Left kidney (tissue), 2 donors: ENCODE data around the gene OVOL3. TPM values are rescaled to one million over a fixed set of nuclear protein-coding genes. Genes with fewer than 3 reads are reported as not detected.
A peak's percentile ranks its signal among the peaks of the same experiment; 100 is the strongest.
"Not testable (repeated sequence)": the region's sequence is repeated elsewhere in the genome, so short reads cannot be mapped to it uniquely, and the experiment has no call there.

Experiments
- DNase-seq: peaks from one replicate; pipeline ENCODE4 v3.0.0-alpha.2; 2013
- polyA plus RNA-seq: library from polyadenylated mRNA; unstranded; fragments of 120-200 nt; gene quantifications from one replicate; pipeline ENCODE4 v1.2.1, GENCODE V29; 2013; ENCODE audit not compliant: insufficient read length

Gene OVOL3
- polyA plus RNA-seq, 1 donor: not detected

DNA sequence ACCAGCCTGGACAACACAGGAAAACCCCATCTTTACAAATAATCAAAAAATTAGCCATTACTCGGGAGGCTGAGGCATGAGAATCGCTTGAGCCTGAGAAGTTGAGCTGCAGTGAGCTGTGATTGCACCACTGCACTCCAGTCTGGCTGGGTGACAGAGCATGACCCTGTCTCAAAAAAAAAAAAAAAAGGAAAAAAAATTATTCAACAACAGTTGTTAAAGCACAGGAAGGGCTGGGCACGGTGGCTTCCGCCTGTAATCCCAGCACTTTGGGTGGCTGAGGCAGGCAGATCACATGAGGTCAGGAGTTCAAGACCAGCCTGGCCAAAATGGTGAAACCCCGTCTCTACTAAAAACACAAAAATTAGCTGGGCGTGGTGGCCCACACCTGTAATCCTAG, 20.3 kb downstream of the OVOL3 start:
- DNase-seq: not testable (repeated sequence)

DNA sequence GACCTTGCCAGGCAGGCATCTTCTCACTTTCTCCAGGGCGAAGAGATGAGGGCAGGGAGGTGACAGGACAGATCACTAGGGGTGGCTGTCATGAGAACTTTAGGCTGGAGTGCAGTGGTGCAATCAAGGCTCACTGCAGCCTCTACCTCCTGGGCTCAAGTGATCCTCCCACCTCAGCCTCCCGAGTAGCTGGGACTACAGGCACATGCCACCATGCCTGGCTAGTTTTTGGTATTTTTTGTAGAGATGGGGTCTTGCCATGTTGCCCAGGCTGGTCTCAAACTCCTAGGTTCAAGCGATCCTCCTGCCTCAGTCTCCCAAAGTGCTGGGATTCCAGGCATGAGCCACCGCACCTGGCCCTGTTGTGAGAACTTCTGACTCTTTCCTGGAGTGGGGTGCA, 23.9 kb downstream of the OVOL3 start:
- DNase-seq: not testable (repeated sequence)

DNA sequence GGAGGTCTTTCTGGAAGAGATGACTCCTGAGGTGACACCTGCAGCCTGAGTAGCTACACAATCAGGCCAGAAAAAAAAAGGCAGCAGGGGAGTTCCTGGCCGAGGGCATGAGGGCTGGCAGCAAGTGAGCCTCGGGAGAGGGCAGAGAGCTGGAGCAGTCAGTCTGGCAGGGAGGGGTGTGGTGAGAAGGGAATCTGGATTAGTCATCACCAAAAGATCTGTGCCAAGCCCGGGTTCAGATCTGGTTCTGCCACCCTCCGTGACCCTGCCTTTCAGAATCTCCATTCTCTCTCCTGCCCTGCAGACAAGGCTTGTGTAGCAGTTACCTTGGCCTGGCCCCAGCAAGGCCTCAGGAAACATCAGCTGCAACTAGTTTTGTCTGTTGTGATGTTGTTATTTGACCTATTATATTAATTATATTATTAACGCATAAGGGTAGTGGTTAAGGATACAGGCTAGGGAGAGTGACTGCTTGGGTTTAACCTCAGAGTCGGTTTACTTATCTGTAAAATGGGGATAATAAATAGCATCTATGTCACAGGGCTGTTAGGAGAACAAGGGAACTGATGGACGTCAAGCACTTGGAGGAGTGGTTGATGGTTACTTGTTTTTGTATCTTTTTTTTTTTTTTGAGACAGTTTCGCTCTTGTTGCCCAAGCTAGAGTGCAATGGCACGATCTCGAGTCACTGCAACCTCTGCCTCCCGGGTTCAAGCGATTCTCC, 26.2 kb downstream of the OVOL3 start:
- DNase-seq: no peak

DNA sequence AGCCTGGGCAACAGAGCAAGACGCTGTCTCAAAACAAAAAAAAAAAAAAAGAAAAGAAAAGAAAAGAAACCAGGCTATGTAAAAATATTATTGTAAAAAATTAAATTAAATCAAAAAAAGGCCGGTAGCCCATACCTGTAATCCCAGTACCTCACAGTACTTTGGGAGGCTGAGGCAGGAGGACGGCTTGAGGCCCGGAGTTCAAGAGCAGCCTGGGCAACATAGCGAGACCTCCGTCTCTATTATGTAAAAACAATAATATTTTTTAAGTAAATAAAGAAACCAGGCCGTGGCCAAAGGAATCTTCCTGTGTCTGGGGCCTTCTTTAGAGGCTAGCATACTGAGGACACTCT, 28.2 kb downstream of the OVOL3 start:
- DNase-seq: no peak

DNA sequence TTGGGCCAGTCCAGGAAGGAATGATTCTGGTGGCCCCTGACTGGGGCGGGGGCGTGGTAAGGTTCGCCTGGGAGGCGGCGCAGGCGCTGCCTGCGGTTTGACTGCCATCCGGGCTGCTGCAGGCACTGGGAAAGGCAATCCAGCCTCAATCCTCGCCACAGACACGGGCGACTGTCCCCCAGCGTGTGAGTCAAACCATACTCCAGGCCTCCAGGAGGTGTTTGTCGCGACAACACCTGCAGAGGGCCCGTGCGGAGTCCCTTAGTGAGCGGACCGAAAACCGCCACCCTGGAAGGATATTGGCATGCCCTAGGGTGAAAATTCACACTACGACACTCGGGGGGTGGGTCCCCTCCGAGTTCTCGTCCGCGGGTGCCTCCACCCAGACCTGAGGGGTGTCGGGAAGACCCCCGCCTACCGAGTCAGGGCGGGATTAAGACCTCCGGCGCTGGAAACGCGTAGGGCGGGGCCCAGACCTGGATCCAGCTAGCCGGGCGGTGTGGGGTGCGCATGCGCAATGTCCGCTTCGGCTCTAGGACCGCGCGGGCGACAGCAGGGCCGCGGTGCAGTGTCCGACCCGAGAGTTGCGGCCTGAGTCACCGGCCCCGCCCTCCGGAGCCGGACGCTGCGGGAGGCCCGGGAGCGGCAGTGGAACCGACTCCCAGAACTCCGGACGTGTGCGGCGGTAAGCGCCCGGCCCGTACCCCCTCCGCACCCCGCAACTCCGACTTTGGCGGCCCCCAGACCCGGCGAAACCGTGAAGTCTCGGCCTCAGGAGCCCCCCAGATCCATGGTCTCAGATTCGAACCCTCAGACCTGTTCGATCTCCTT, 28.7 kb downstream of the OVOL3 start, which contains the start of gene CAPNS1:
TSS of gene CAPNS1 (plus strand) at position 594 of the 831 bp plus-strand sequence. CDS start 946 bp downstream, outside the sequence.
- DNase-seq: peak; percentile 98

DNA sequence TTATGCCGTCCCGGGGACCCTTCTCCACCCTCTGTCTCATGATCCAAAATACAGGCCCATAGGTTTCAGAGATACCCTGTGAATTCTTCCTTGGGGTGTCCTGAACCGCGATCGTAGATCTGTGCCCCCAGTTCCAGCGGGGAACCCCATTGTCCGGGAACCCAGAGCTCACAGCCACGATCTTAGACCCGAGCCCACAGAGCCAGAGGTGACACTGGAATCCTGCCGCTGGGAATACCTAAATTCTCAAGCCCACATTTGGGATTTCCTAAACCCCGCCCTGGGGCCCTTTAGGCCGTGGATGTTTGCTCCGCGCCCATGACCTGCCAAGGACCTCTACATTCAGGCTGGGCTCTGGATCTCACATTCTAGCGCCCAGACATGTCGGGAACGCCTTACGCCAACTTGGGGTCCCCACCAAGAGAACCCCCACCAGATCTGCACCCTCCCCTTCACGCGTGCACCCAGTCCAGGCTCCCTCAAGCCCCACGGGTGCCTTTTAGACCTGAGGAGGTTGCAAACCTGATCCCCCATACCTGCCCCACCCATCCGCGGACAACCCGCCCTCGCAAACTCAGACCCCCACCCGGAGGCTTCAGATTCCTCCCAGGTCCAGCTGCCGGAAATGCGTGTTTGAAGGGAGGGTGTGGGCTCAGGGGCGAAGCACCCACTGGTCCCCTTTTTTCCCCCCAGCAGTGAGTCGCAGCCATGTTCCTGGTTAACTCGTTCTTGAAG, 29.5 kb downstream of the OVOL3 start:
- DNase-seq: peak; percentile 36

DNA sequence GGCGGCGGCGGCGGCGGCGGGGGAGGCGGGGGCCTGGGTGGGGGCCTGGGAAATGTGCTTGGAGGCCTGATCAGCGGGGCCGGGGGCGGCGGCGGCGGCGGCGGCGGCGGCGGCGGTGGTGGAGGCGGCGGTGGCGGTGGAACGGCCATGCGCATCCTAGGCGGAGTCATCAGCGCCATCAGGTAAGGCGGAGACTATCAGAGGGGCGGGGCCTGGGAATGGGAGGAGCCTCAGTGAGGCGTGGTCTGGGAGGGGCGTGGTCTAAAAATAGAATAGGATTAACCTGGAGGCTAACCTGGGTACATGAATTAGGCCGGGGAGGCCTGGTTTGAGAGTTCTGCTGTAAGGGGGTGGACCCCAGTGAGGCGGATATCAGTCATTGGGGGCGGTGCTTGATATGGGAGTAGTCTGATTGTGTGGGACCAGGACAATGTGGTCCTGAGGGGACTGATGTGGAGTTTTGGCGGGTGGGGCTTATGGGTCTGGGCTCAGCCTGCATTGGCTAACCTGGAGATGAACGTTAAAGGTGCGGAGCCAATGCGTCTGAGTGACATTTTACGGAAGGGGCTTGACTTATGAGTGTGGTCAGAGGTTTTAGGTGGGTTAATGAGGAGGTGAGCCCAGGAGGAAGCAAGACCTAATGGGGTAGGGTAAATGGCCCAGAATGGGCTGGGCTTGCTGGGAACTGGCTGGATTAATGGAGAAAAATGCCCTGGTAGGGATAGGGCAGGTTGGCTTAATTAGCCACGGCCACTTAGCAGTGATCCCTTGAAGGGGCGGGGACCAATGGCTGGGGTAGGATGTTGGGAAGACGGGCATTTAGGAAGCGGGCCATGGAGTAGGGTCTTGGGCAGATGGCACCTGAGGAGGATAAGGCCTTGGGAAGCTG, 30.3 kb downstream of the OVOL3 start:
- peak; percentile 77 for DNase-seq

DNA sequence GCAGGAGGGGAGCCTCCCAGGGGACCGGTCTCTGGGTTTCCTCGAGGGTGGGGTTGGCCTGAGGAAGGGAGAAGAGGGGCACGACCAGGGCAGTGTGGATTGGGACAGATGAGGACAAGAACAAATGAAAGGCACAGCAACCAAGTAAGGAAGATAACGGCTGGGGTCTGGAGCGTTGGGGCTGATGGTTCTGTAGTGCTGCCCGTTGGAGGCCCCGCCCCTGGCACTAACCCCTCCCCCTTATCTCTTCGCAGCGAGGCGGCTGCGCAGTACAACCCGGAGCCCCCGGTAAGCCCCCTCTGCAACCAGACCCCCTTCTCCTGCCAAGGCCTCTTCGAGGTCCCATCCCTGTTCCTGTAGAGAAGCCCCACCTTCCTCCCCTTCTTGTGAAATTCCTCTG, 31.1 kb downstream of the OVOL3 start:
- DNase-seq: no peak

DNA sequence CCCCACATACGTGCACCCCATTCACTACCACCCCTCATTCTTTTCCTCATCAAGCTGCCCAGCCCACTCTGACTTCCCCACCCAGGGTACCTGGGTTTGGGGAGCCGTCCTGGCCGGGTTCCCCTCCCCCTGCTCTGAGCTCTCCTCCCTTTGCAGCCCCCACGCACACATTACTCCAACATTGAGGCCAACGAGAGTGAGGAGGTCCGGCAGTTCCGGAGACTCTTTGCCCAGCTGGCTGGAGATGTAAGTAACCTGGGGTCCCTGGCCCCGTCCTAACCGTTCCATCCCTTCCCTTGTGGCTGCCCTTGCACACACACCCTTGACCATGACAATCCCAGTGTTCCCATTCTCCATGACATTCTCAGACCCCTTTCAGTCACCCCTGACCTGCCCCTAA, 31.6 kb downstream of the OVOL3 start:
- DNase-seq: no peak

DNA sequence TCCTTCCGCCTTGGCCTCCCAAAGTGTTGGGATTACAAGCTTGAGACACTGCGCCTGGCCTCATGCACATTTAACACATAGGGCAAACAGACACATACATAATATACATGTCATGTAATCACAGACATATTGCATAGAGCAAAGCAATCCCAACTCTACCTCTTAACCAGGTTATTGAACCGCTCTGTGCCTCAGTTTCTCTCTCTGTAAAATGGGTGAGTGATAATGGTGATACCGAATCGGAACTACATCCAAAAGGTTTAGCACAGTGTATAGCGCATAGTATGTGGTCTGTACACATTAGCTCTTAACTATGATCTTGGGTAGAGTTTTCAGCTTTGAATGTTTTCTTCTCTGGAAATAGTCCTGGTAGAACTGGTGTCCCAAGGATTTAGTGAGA, 33.7 kb downstream of the OVOL3 start:
- DNase-seq: no peak

DNA sequence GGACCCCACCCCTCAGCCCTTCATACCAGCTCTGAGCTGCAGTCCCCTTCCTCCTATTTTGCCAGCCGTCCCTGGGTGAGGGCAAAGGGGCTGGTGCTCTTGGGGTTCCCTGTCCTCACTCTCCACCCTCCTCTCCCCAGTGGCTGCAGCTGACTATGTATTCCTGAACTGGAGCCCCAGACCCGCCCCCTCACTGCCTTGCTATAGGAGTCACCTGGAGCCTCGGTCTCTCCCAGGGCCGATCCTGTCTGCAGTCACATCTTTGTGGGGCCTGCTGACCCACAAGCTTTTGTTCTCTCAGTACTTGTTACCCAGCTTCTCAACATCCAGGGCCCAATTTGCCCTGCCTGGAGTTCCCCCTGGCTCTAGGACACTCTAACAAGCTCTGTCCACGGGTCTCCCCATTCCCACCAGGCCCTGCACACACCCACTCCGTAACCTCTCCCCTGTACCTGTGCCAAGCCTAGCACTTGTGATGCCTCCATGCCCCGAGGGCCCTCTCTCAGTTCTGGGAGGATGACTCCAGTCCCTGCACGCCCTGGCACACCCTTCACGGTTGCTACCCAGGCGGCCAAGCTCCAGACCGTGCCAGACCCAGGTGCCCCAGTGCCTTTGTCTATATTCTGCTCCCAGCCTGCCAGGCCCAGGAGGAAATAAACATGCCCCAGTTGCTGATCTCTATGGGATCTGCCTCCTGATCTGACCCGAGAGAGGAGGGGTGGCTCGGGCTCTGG, 38.9 kb downstream of the OVOL3 start:
- no peak for DNase-seq

DNA sequence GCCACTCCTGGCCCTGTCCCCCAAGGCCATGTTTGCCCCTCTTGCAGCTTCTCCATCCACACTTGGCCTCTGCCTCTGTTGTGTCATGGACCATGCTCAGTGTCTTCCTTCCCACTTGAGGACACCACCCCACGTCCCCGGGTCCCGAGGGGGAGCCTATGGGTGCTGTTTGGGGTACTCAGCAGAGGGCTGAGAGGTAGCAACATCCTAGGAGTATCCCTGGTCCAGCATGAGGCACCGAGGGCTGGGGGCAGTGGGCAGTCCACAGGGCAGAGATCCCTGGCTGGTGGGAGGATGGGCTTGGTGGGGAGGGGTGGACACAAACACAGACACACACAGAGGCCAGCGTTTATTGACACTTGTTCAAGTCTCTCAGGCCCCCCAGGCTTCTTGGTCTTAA, 39.6 kb downstream of the OVOL3 start:
- no peak for DNase-seq

DNA sequence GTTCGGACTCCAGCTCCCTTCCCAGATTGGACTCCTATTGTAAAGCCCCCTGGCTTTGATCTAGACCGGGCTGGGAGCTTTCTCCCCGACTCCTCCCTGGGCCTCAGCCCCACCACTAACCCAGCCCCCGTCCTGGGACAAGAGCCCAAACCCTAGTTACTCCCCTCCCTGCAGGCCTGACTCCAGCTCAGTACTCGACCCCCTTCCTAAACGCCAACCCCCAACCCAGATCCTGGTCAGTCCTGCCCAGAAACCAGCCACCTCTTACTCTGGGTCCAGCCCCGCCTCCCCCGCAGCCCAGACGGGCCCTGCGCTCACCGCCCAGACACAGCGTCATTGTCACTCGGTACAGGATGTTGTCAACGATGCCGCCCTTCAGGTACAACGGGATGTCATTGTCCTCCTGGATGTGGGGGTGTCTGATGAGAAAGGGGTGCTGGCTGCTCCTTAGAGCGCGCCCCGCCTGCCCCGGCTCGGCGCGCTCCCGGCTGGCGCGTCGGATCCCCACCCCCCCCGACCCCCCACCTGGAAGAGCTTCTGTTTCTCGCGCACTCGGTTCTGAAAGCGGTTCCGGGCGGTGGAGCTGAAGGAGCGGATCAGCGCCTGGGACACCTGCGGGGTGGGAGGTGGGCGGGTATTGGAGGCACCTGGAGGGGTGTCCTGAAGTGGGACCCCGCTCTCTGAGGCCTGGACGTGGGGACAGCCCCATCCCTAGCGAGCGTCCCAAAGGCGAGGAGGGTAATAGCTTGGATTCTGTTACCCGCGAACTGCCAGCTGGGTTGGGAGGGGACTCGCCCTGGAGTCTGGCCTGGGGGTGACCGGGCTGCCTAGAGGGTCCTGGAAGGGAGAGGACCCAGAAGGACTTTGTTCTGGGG, 40.4 kb downstream of the OVOL3 start:
- peak; percentile 55 for DNase-seq

DNA sequence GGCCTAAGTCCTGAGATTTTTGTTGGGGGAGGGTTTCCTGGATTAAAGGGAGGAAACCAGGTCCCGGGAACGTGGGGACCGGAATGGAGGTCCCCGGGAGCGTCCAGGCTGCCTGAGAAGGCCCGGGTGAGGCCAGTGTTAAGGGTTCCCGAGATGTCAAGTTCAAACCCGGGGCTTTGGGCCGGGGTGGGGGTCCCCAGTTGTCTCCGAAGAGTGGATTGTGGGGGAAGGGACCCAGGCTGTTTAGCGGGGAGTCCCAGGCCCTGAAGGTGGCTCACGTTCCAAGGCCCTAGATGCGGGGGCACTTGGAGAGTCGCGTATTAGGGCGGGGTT, 41.0 kb downstream of the OVOL3 start:
- no peak for DNase-seq

DNA sequence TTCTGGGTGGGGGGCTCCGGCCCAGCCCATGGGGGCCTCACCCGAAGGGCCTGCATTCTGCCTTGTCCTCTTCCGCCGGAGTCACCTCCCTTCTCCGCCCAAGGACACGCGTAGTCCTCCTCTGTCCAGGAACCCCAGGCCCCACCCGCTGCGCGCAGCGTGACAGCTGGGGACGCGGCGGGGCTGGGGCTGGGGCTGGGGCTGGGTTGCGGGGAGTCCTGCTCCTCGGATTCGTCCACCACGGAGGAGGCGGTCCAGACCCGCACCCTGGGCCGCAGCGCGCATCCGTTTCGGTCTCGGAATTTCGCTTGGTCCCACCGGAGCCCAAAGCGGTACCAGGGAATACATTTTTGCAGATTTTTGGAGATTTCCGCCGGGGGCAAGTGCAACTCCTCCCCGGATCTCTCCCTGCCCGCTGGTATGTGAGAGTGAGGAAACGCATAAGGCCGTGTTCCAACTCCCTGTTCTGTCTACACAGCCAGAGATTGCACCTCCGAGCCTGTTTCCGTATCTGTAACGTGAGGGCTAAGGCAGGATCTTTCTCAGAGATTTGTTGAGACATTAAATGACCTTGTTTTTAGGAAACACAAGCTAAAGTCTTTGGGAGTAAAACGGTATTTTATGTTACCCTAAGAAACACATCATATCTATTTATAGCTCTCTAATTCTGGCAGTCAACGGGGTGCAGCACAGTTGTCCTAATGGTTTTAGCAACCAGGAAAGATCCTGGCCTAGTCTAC, 41.6 kb downstream of the OVOL3 start, which contains the start of gene COX7A1:
TSS of gene COX7A1 (minus strand) at position 96 of the 740 bp plus-strand sequence. CDS start at position 56, 40 bp downstream.
- DNase-seq: peak; percentile 46

DNA sequence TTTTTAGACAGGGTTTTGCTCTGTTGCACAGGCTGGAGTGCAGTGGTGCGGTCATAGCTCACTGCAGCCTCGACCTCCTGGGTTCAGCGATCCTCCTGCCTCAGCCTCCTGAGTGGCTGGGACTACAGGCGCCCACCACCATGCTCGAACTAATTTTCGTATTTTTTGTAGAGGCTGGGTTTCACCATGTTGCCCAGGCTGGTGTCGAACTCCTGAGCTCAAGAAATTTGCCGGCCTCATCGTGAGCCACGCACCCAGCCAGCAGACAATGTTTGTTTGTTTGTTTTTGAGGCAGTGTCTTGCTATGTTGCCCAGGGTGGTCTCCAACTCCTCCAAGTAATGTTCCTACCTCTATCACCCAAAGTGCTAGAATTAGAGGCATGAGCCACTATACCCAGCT, 42.2 kb downstream of the OVOL3 start:
- DNase-seq: no peak

DNA sequence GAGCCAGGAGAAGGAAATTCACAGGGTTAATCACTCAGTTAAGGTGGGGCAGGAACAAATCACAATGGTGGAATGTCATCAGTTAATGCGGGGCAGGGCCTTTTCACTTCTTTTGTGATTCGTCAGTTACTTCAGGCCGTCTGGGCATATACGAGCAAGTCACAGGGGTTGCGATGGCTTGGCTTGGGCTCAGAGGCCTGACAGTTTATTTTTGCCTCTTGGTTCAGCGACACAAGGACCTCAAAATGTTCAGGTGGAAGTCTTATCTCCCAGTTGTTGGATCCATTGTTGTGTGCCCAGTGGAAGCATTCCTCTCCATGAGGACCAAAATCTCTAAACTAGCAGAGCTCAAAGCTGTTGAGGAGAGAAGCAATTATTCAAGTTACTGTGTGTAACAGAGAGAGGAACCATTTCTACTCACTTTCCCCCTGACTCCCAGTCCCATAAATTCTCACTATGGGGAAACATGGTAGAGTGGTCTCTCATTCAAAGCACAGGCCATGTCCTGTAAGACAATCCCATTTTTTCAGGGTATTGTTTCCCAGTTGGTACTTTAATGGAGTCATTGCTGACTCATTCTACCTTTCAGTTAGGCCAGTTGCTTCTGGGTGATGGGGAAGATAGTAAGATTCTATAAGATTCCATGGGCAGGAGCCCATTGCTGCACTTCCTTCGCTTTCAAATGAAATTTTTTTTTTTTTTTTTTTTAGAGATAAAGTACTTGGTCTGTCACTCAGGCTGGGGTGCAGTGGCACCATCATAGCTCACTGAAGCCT, 50.1 kb downstream of the OVOL3 start:
- DNase-seq: no peak
